ENCODE data around the gene LCNL1.

The LCNL1 gene

GRCh38 chr9:136960212-136960937 is 22.4 kb upstream of the LCNL1 start:
- DNase-seq: no peak

DNA sequence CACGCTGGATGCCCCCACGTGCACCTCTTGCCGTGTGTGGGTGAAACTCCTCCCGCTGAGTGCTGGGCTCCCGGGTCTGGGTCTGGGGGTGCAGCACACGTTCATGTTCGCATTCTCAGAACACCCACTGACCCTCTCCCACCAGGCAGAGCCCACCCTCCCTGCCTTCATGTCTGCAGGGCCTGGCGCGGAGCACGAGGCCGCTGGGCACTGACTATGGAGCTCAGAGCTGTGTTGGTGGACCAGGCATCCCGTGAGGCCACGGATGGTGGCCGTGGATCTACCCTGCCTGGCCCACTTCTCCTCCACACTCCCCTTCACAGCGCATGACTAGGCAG is 21.9 kb upstream of the LCNL1 start:
- no peak for DNase-seq

GRCh38 chr9:136961279-136962065 is 21.3 kb upstream of the LCNL1 start:
- peak; percentile 25 for DNase-seq

DNA sequence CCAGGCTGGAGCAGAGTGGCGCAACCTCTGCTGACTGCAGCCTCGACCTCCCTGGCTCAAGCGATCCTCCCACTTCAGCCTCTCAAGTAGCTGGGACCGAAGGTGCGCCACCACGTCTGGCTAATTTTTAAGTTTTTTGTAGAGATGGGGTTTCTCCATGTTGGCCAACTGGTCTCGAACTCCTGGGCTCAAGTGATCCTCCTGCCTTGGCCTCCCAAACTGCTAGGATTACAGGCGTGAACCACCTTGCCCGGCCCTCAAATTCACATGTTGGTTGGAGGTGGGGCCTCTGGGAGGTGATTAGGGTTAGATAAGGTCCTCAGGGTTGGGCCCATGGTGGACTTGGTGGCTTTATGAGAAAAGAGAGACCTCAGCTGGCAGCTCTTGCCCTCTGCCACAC is 20.6 kb upstream of the LCNL1 start:
- DNase-seq: no peak

DNA sequence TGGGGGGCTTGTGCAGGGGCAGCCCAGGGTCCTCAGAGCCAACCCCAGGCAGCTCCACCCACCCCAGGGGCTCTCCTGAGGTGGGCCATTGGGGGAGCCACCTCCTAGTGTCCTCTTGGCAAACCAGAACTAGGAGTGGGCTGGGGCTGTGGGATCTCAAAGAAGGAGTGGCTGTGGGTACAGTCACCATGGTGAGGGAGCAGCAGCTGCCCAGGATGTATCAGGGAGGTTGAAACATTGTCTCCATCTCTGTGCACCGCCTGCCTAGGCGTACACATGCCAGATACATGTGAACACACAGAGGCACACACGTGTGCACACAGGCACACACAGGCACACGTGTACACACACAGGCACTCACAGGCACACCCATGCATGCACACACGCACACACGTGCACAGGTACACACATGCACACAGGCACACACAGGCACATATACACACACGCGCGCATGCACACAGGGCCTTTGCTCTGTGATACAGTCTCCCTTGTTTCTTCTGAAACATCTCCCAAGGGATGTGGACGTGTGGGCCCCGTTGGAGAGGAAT is 20.0 kb upstream of the LCNL1 start:
- no peak for DNase-seq

DNA sequence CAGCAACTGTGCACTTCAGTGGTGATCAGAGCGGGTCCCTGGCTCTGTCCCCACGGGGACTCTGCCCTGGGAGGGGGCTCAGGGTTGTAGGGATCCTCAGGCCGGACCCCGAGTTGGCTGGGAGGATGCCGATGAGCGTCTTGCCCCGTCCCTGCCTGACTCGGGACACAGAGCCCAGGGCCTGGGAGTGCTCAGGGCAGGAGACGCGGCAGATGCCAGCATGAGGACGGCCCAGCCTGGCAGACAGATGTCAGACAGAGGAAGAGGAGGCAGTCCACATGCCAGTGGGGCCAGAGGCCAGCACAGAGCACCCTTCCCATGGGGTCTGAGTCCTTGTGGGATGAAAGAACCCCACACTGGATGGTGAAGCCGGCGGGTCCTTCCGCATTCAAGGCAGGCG is 19.5 kb upstream of the LCNL1 start:
- DNase-seq: no peak

- no peak for DNase-seq
These were observed 19.0 kb upstream of the LCNL1 start for GRCh38 chr9:136963751-136964150.

DNA sequence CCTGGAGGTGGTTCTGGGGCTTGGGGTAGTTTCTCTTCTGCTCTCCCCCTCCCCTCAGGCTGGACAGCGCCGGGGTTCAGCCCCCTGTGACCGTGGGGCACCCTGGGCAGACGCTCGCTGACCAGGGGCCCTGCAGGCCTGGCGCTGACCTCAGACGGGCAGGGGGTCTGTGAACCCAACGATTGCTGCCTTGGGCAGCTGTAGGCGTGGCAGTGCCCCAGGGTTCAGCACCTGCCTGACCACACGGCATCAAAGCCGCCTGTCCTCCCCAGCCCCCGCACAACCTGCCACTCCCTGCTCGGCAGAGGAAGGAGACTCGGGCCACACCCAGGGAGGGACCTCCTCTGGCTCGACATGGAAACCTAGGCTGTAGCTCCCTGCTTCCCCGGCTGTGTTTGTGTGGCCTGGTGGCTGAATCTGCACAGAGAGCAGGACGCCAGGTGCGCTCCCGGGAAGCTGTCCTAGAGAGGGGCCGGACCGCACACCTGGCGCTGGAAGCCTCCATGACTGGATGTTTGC is 18.6 kb upstream of the LCNL1 start:
- DNase-seq: peak; percentile 20

GRCh38 chr9:136964833-136965422 is 17.9 kb upstream of the LCNL1 start:
- no peak for DNase-seq

- no peak for DNase-seq
These were observed 16.9 kb upstream of the LCNL1 start for GRCh38 chr9:136965771-136966484.

- DNase-seq: no peak
These were observed 14.3 kb upstream of the LCNL1 start for GRCh38 chr9:136968333-136969127.

DNA sequence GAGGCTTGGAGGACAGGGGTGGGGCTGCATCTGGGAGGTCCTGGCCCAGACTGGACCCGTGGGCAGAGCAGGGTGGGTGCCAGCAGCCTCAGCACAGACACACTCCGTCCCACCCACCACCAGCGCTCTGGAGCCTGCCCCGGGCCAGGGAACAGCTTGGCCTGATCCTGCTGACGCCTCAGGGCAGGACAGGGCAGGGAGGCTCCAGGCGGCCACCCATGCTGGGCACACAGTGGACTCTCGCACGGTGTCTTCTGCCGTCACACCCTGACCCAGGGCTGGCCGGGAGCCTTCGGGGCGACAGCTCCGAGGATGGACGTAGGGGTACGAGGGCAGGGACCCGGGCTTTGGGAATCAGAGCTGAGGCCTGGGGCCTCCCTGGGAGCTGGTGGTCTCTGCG is 13.6 kb upstream of the LCNL1 start:
- DNase-seq: no peak

DNA sequence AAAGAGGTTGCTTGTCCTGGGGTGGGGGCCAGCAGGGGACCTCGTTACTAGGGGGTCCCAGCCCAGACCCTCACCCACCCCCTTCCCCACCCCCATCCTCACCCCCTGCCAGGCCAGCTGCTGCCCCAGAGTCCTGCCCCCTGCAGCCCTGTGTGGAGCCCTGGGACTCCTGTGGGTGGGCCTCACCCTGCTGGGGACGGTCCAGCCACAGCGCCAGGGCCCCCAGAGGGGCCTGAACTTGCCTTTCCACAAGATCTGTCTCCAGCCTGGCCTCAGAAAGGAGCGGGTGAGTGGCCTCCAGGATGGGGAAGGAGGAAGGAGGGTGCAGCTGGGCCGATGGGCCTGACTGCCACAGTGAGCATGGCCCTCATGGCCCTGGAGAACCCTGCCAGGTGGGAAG is 13.0 kb upstream of the LCNL1 start:
- no peak for DNase-seq

DNA sequence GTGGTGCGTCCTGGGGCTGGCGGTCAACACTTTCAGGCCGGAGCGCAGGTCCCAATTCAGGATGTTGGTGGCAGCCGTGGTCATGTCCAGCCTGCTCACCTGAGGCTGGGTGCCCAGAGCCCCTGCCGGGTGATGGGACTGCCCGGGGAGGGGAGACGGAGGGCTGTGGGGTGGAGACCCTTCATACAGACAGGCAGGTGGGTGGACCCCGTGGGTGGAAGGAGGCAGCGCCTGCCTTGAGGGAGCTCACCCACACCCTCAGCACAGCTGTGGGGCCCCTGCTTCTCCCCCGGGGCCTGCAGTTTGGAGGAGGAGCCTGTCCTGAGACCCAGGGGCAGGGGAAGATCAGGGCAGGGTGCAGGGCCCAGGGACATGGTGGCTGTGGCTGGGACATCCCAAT is 12.4 kb upstream of the LCNL1 start:
- no peak for DNase-seq

DNA sequence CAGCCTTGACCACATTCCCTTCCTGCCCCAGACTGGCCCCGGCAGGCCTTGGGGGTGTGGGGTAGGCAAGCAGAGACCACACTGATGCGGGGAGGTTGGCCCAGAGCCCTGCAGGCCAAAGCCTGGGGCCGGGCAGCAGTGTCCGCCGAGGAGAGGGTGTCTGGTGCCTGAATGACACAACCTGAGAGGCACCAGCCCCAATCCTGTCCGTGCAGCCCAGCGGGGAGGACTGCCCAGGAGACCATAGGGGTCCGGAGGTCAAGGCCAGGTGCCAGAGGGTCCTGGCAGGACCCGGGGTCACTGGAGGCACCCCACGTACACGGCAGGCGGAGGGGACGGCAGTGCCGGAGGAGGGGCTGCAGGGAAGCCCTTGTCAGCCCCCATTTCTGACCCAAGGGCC is 11.0 kb upstream of the LCNL1 start:
- no peak for DNase-seq

DNA sequence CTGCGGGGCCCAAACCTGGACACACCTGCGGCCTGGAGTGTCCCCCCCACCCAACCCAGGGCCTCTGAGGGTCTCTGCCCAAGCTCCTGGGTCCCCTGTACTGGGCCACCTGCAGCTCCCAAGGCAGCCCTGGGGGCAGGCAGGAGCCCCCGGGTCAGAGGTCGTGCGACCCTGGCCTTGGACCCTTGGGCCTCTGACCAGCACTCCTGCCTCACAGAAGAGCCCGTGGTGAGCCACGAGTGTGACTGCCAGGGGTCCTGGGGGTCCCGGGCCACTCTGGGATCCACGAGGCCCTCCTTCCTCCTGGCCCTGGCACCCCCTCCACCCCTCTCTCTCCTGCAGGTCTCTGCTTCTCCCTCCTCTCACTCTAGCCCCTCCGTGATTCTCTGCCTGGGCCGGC is 10.5 kb upstream of the LCNL1 start:
- no peak for DNase-seq

DNA sequence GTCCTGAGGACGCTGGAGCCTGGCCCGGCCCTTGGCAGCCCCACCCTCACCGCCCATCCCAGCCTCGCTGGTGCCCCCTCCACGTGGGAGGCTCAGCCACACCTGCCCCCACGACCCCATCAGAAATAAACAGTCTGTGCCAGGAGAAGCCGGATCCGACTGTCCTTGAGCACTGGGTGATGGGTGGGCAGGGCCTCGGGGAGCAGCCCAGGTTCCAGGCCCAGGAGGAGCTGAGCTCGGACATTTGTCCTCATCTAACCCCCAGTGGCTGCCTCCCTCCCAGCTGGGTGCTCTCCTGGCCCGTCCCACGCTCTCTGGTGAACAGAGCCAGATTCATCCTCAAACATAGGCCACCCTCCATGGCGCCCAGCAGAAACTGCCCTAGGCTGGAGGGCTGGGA is 10.1 kb upstream of the LCNL1 start:
- no peak for DNase-seq

DNA sequence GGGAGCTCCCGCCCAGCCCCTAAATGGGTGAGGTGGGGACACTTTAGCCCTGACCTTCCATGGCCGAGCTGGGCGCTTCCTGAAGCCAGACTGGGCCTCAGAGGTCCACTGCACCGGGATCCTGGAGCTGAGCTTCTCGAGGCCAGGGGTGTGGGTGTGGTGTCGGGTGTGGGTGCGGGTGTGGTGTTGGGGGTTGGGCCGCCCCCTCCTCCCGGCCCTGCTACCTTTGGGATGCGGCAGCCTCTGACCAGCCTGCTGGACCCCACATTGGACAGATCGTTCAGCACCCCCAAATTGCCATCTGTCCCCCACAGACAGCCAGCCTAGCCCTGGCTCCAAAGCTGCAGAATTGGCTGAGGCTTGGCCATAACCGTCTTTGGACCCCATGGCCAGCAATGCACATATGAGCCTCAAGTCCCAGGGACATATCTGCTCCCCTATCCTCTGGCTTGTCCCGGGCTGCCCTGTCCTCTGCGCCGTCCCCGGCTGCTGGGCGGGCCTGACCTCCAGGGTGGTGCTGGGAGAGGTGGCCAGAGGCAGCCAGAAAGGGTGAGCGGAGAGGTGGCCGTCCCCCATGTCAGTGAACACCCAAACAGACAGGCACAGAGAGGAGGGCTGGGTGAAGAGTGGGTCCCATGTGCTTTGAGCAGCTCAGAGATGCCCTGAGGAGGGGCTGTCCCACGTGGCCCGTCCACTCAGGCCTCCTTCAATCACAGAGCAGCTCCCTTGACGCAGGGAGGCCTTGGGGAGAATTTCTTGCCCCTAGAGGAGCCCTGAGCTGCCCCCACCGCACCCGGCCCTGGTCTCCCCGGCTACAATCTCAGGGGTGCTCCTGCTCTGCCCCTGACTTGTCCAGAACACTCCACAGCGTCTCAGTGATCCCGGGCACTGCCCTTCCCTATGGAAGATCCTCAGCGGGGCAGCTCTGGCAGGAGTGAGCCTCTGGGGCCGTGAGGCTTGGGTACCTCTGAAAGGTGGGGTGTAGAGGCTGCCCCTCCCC is 8.9 kb upstream of the LCNL1 start:
- DNase-seq: no peak

DNA sequence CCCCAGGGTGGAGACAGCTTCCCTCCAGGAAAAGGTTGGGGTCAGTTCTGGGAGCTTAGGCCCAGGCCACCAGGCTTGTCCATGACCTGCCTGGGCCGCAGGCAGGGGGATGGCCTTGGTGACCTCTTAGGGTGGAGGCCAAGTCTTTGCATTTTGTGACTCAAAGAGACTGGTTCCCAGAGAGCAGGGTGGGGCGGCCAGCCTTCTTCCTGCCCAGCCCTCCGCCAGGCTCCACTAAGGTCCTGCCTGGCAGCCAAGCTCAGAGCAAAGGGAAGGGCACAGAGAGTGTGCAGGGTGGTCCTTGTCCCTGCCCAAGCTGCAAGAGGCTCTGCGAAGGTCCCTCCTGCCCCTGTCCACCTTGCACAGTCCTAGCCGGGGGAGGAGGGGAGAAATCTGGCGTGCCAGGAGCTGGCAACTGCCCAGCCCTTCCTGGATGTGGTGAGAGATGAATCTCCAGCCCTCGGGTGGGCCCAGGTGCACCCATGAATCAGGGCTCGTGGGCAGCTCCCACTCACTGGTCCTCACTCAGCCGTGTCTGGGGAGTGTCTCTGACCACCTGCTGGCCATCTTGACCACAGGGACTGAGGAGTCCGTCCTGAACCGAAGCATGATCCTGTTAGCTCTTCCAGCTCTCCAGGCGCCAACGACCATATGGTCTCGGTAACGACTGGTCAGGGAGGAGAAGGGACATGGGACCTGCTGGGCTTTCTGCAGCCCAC is 7.8 kb upstream of the LCNL1 start:
- no peak for DNase-seq

DNA sequence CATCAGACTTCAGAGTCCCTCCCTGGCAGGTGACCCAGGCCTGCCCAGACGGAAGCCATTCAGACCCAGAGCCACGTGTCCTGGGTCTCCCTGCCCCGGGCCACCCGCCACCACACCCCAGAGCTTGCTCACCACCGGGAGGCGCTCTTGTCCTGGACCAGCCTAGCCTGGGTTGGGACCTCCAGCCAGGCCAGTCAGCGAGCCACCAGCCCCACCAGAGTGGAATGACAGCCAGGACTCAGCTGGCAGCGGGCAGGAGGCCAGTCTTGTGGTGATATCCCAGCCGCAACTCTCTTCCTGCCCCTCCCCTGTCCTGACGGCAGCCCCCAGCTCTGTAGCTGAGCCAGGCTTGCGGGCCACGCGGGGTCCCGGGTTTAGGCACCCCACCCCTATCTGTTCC is 7.1 kb upstream of the LCNL1 start:
- no peak for DNase-seq
